Vein endothelial cell (primary cell): ENCODE results near the gene COLQ. TPM values are rescaled to one million over a fixed set of nuclear protein-coding genes. Genes with fewer than 3 reads are reported as not detected.

ENCODE experiments used
- small RNA-seq: library from RNA; depleted of rRNA; stranded (forward); fragments of <200 nt; gene quantifications from one replicate; pipeline ENCODE3, GENCODE V24; 2012
- total RNA-seq: library from RNA; depleted of rRNA; stranded (reverse); fragments of >200 nt; gene quantifications from 2 replicates; pipeline ENCODE4 v1.2.3, GENCODE V29; 2012

COLQ gene
- total RNA-seq, result 0.29 and 0.98 TPM in 2 replicates

DNA sequence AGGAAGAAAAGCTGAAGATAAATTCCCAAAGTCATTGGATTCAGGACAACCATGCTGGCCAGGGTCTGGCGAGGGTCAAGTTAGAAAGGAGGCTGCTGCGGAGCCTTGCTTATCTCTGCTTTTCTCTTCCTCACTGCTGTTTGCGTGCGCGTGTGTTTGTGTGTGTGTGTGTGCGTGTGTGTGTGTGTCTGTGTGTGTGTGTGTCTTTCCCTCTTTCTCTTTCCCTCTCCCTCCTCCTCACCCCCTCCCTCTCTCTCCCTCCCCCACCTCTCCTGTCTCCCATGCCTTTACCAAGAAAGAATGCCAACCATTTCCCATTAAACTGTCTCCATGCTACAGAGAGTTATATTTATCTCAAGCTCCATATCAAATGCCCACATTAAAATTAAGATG, at the start of gene COLQ:
TSS of gene COLQ (minus strand) at position 134 of the 393 bp plus-strand sequence. CDS start at position 53, 81 bp downstream.

GRCh38 chr3:15427182-15427880, 94.2 kb downstream of the COLQ start, which contains the start of the genes EAF1 and METTL6:
EAF1 (plus strand) TSS chr3:15427598; CDS start chr3:15427780, 182 bp downstream.
METTL6 (minus strand) TSS chr3:15427544; CDS start chr3:15426511, 1,033 bp downstream.

Small RNA genes lying within 50 kb of the gene (small RNA-seq; reads per million reads assigned to genes)
- gene MIR4270 (not detected), gene RN7SL110P (not detected), gene RNU6-1024P (not detected)

Other genes starting within 250 kb of the COLQ start
- 59.8 and 108 TPM in 2 replicates for gene SH3BP5, start 189.1 kb downstream of the COLQ start, total RNA-seq
- gene METTL6, start 94.2 kb downstream of the COLQ start, total RNA-seq, result 21.2 and 21.7 TPM in 2 replicates
- gene EAF1, start 94.1 kb downstream of the COLQ start, total RNA-seq, result 31.6 and 41.2 TPM in 2 replicates
- 29.9 and 35.6 TPM in 2 replicates for gene HACL1, start 79.9 kb upstream of the COLQ start, total RNA-seq
- gene BTD, start 80.0 kb upstream of the COLQ start, total RNA-seq, result 31.2 and 40.8 TPM in 2 replicates